GM12878 (cell line): Measurements from ENCODE around the gene DCK. TPM values are rescaled to one million over a fixed set of nuclear protein-coding genes. Genes with fewer than 3 reads are reported as not detected.

Source experiments
- ATAC-seq: fragments of 200-7000 bp; cut with Tn5 transposase; 3 replicates; pipeline ENCODE4 v1.9.1; 2020; ENCODE audit warnings: mild to moderate bottlenecking, moderate library complexity
- BruUV-seq: library from RNA; stranded (reverse); fragments of 400-500 nt; replicated peaks from 2 replicates; lab custom pipeline; 2021; lab: Mats Ljungman, UMichigan
- CTCF ChIA-PET: fragments of 300-600 bp; sonication (Branson Sonifier 250); formaldehyde crosslinking; extraction: SDS; loops from one replicate; lab custom pipeline; 2021; ENCODE audit warnings: inconsistent platforms; lab: Yijun Ruan, JAX
- POLR2A ChIA-PET: fragments of 350-600 bp; formaldehyde crosslinking; extraction: SDS; loops from one replicate; lab custom pipeline; 2021; ENCODE audit warnings: inconsistent platforms; lab: Charles Lee
- RAD21 ChIA-PET: fragments of 300-600 bp; sonication (Branson Sonifier 250); formaldehyde crosslinking; loops from one replicate; lab custom pipeline; 2023; ENCODE audit warnings: antibody characterized with exemption; ENCODE audit not compliant: unreplicated experiment; lab: Charles Lee
- SMC1A ChIA-PET: fragments of 300-600 bp; sonication (Branson Sonifier 250); formaldehyde crosslinking; loops from one replicate; lab custom pipeline; 2023; ENCODE audit not compliant: unreplicated experiment, uncharacterized antibody; lab: Charles Lee
- DNase-seq: peaks from one replicate; pipeline ENCODE4 v3.0.0-alpha.2; 2011; ENCODE audit warnings: low read depth, low spot score
- FAIRE-seq: peaks from 3 replicates; lab custom pipeline; 2011; peaks lifted over from hg19 to GRCh38; lab: Jason Lieb, UNC
- H2AFZ ChIP-seq: 2 replicates; pipeline ENCODE4 v1.6.0; 2011; ENCODE audit warnings: low read depth, low read length, control low read depth; ENCODE audit not compliant: control insufficient read depth
- H3K27ac ChIP-seq: 2 replicates; pipeline ENCODE4 v1.5.1; 2011; ENCODE audit warnings: control low read depth; ENCODE audit not compliant: control insufficient read depth, insufficient read depth
- H3K27me3 ChIP-seq, 2 experiments: replicated peaks in 1 of 2; 2 replicates each; pipeline versions ENCODE4 v1.6.0 to v1.6.1; 2011; ENCODE audit warnings: low read length in 1 of 2; ENCODE audit not compliant: control insufficient read depth in 2 of 2, insufficient read depth in 2 of 2
- H3K36me3 ChIP-seq, 2 experiments: 2 replicates each; pipeline ENCODE4 v1.5.1; 2011; ENCODE audit warnings: low read length in 1 of 2; ENCODE audit not compliant: control insufficient read depth in 2 of 2, insufficient read depth in 2 of 2
- H3K4me1 ChIP-seq: 2 replicates; pipeline ENCODE4 v1.6.1; 2011; ENCODE audit warnings: mild to moderate bottlenecking, low read length, moderate library complexity, mixed read lengths; ENCODE audit not compliant: control insufficient read depth, insufficient read depth
- H3K4me2 ChIP-seq: 2 replicates; pipeline ENCODE4 v1.6.0; 2011; ENCODE audit warnings: control low read depth; ENCODE audit not compliant: control insufficient read depth, insufficient read depth
- H3K4me3 ChIP-seq: fragments of 200-600 bp; sonication (generic); 2 replicates; pipeline ENCODE4 v1.5.1; 2016
- H3K79me2 ChIP-seq: 2 replicates; pipeline ENCODE4 v1.6.0; 2011; ENCODE audit warnings: low read length; ENCODE audit not compliant: control insufficient read depth, insufficient read depth
- H3K9ac ChIP-seq: 2 replicates; pipeline ENCODE4 v1.8.0; 2011; ENCODE audit warnings: low read length, control low read depth, mixed read lengths; ENCODE audit not compliant: control insufficient read depth, insufficient read depth
- H3K9me3 ChIP-seq: replicated peaks from 3 replicates; pipeline ENCODE4 v1.5.1; 2011; ENCODE audit warnings: mild to moderate bottlenecking, low read length; ENCODE audit not compliant: control insufficient read depth, insufficient read depth
- H4K20me1 ChIP-seq: 2 replicates; pipeline ENCODE4 v1.6.0; 2011; ENCODE audit not compliant: control insufficient read depth, insufficient read depth
- BRCA1 ChIP-seq: IDR thresholded peaks from 2 replicates; pipeline ENCODE4 v1.6.1; 2011; ENCODE audit warnings: low read depth, low read length, improper control_type of control experiment
- CEBPZ ChIP-seq: fragments of 150-350 bp; IDR thresholded peaks from 2 replicates; pipeline ENCODE4 v1.6.1; 2016; ENCODE audit warnings: low read depth, low read length
- E4F1 ChIP-seq: fragments of 450-650 bp; IDR thresholded peaks from 2 replicates; pipeline ENCODE4 v1.6.1; 2018; ENCODE audit warnings: borderline replicate concordance, mild to moderate bottlenecking; ENCODE audit not compliant: partially characterized antibody
- ETV6 ChIP-seq, 2 experiments: fragments of 450-650 bp in 1 of 2; IDR thresholded peaks in 1 of 2; conservative IDR thresholded peaks in 1 of 2; 2 replicates each; pipeline ENCODE4 v1.6.1; 2014; ENCODE audit warnings: antibody characterized with exemption in 1 of 2, borderline replicate concordance in 1 of 2, low read depth in 1 of 2, mild to moderate bottlenecking in 1 of 2, moderate library complexity in 1 of 2
- FOS ChIP-seq: IDR thresholded peaks from 3 replicates; pipeline ENCODE4 v1.6.1; 2011; ENCODE audit warnings: borderline replicate concordance; ENCODE audit not compliant: insufficient read length; ENCODE audit errors: extremely low read depth
- FOXK2 ChIP-seq: fragments of 450-650 bp; IDR thresholded peaks from 2 replicates; pipeline ENCODE4 v1.6.1; 2017; ENCODE audit warnings: mild to moderate bottlenecking, moderate library complexity
- HDAC2 ChIP-seq: fragments of 200-600 bp; sonication (generic); IDR thresholded peaks from 2 replicates; pipeline ENCODE4 v1.6.1; 2017
- KAT2A ChIP-seq: conservative IDR thresholded peaks from 2 replicates; pipeline ENCODE4 v1.6.1; 2011; ENCODE audit warnings: low read depth, low read length; ENCODE audit not compliant: control insufficient read depth
- MYC ChIP-seq: IDR thresholded peaks from 2 replicates; pipeline ENCODE4 v1.6.1; 2011; ENCODE audit warnings: mild to moderate bottlenecking, low read length, moderate library complexity, inconsistent platforms; ENCODE audit not compliant: insufficient read depth, insufficient replicate concordance, insufficient read length, severe bottlenecking
- RELA ChIP-seq: fragments of 450-650 bp; IDR thresholded peaks from 2 replicates; pipeline ENCODE4 v1.8.0; 2014; ENCODE audit warnings: borderline replicate concordance; ENCODE audit not compliant: partially characterized antibody
- SMAD1 ChIP-seq: fragments of 450-650 bp; IDR thresholded peaks from 2 replicates; pipeline ENCODE4 v1.6.1; 2018; ENCODE audit warnings: mild to moderate bottlenecking, low read depth; ENCODE audit not compliant: partially characterized antibody
- STAT1 ChIP-seq: fragments of 450-650 bp; conservative IDR thresholded peaks from 2 replicates; pipeline ENCODE4 v1.6.1; 2014; ENCODE audit warnings: antibody characterized with exemption, mild to moderate bottlenecking
- TCF12 ChIP-seq: IDR thresholded peaks from 2 replicates; pipeline ENCODE4 v1.6.1; 2011; ENCODE audit warnings: low read depth, mild to moderate bottlenecking, low read length
- TCF7 ChIP-seq: IDR thresholded peaks from 2 replicates; pipeline ENCODE4 v1.6.1; 2014; ENCODE audit warnings: antibody characterized with exemption, borderline replicate concordance
- ZBED1 ChIP-seq: IDR thresholded peaks from 2 replicates; pipeline ENCODE4 v1.6.1; 2016; ENCODE audit warnings: borderline replicate concordance
- ZNF622 ChIP-seq: fragments of 450-650 bp; IDR thresholded peaks from 2 replicates; pipeline ENCODE4 v1.6.1; 2017; ENCODE audit warnings: mild to moderate bottlenecking, inconsistent platforms
- WGBS: methylation state at CpG from one replicate; pipeline ENCODE4 v1.1.6; 2016; ENCODE audit warnings: low lambda C conversion rate; ENCODE audit not compliant: insufficient replicate concordance, insufficient coverage; ENCODE audit errors: missing lambda C conversion rate; 5-methylcytosine and 5-hydroxymethylcytosine counted together
- in situ Hi-C: fragments of 300-500 bp; cut with MboI; formaldehyde crosslinking; loops from 9 replicates; pipeline ENCODE4 v1.14.3; 2018; ENCODE audit warnings: mixed read lengths
- intact Hi-C: fragments of 100-400 bp; cut with micrococcal nuclease; formaldehyde crosslinking; loops from one replicate; pipeline ENCODE4 v1.14.2; 2022; ENCODE audit not compliant: unreplicated experiment
- polyA plus RNA-seq, 11 experiments: library from polyadenylated mRNA; depleted of rRNA in 4 of 11; unstranded in 6 of 11; stranded (reverse) in 5 of 11; fragments of >200 nt; fragmentation: Nextera tagmentation in 4 of 11; fragmentation: Illumina TruSeq in 1 of 11; extraction: Ambion mirVana in 4 of 11; extraction: Trizol in 1 of 11; gene quantifications; 1 replicate in 1 of 11; 2 replicates in 10 of 11; pipeline versions ENCODE4 v1.2.1 to v1.2.3, GENCODE V29; 2011 to 2016; ENCODE audit warnings: inconsistent platforms in 2 of 11, missing spikeins in 2 of 11, low read depth in 1 of 11
- total RNA-seq, 4 experiments: library from RNA; depleted of rRNA in 3 of 4; stranded (reverse); fragments of >200 nt in 3 of 4; fragmentation: Illumina TruSeq in 1 of 4; extraction: Trizol in 1 of 4; gene quantifications; 2 replicates each; pipeline versions ENCODE4 v1.2.1 to v1.2.3, GENCODE V29; 2013 to 2021

Gene DCK
- total and polyA plus RNA-seq, 10 of the 15 experiments (the other 5 are each of a cell fraction or from before 2014, with no cell fraction given), result 20.0 to 69.4 (median 26.2) TPM

- ChIA-PET CTCF (interaction anchor here (0.9 to 12.0 kb wide), 12 partner anchors 9 to 359 kb away, joined by 3 to 147 read pairs (median 4); partner anchors contain the start of genes DCK and MOB1B), SMC1A (interaction anchor here (1.1 to 10.2 kb wide), 14 partner anchors 13 to 356 kb away, joined by 3 to 169 read pairs (median 4); partner anchors contain the start of genes DCK and UTP3), RAD21 (interaction anchor here (0.7 to 9.6 kb wide), 9 partner anchors 13 to 309 kb away, joined by 3 to 127 read pairs (median 3); partner anchors contain the start of genes DCK and MOB1B)
- WGBS, result 96% methylated on average over 2 of the region's 2 CpGs
- Histone ChIP-seq H3K27me3 (no peaks in the 10 kb centered on the region), H3K27ac (no peak overlapping the region), H2AFZ (no peak overlapping the region), H3K4me1 (peaks cover 13% of the 10 kb centered on the region), H4K20me1 (no peaks in the 10 kb centered on the region), H3K9me3 (peaks cover 1% of the 10 kb centered on the region; the same call in 1 of the 3 replicates)
- intact Hi-C loops, result loop anchor here (5.0 kb wide), 1 partner anchor 81 kb away; no protein-coding TSS in a partner anchor
- no peak for DNase-seq
- in situ Hi-C loops, result no loop called here
- no TSS peak for BruUV-seq
- TF ChIP-seq KAT2A, result no peak
- TF ChIP-seq TCF12, result no peak
- no peak for TF ChIP-seq CEBPZ
- no peak for TF ChIP-seq BRCA1
- TF ChIP-seq FOS, result no peak
- no peak for TF ChIP-seq MYC
- no peak for TF ChIP-seq ZNF622
- no peak for TF ChIP-seq HDAC2
- no peak for TF ChIP-seq SMAD1
- TF ChIP-seq FOXK2, result no peak
- no peak for TF ChIP-seq ZBED1
- no peak for TF ChIP-seq TCF7
- TF ChIP-seq E4F1, result no peak
- no peak for TF ChIP-seq RELA
- no peak for TF ChIP-seq STAT1
- TF ChIP-seq ETV6 (conservative IDR thresholded peaks at IDR 0.05 in 1 of 2, IDR thresholded peaks at IDR 0.05 in 1 of 2; ENCODE audit: borderline replicate concordance in 1 of 2, low read depth in 1 of 2), result no peak
- TF ChIP-seq, all 136 proteins: peak for 0
- H3K4me3 ChIP-seq, result no peak overlapping the region
- ATAC-seq (no peak), FAIRE-seq (no peak)
- H3K36me3 ChIP-seq, result peaks cover 1 to 7% of the 10 kb centered on the region in 2 experiments
- POLR2A ChIA-PET, result interaction anchor here (1.0 to 4.9 kb wide), 3 partner anchors 12 to 106 kb away, joined by 3 to 38 read pairs (median 3); partner anchors contain the start of genes DCK and MOB1B
- H3K9ac ChIP-seq, result no peak overlapping the region
- no peak overlapping the region for H3K4me2 ChIP-seq
- peaks cover 30% of the 10 kb centered on the region for H3K79me2 ChIP-seq
These were observed 14.7 kb downstream of the DCK start for GRCh38 chr4:71008196-71008595.
